ENCODE data around the gene TERB1. TPM values are rescaled to one million over a fixed set of nuclear protein-coding genes. Genes with fewer than 3 reads are reported as not detected.

TERB1 gene
- total RNA-seq, 2 donors from 2014 or later = 0.11 TPM; not detected in 1

DNA sequence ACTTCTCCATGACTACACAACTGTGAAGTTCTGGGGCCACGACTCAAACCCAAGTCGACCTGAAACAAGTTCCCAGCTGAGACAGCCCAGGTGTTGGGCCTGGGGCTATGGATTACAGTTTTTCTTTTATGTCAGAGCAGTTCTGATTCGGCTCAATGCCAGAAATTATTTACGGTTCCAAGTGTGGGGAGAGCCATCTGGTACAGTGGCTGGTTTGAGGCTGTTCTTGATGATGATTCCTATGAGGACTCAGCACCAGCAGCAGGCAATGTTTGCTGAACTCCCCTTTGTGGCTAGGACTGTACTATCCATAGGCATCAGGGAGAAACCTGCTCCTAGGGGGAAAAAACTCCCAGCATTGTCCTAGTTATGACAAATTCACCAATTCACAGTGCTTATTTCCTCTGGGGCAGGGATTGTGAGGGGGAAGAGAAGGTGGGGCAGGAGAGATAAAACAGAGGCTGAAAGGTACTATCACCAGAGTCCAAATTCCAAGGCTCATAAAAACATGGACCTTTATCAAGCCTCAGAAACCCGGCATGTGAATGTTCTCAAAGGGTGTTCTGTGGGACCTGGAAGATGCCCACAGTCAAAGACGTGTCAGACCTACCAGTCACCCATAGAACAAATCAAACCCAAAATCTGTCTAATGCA lies 86.6 kb downstream of the TERB1 start:
- ATAC-seq = peak; percentile 87
- DNase-seq = peak in 1 of 2 donors; percentile 39
- intact Hi-C loops (cut with DNase I, micrococcal nuclease) = no loop called here

DNA sequence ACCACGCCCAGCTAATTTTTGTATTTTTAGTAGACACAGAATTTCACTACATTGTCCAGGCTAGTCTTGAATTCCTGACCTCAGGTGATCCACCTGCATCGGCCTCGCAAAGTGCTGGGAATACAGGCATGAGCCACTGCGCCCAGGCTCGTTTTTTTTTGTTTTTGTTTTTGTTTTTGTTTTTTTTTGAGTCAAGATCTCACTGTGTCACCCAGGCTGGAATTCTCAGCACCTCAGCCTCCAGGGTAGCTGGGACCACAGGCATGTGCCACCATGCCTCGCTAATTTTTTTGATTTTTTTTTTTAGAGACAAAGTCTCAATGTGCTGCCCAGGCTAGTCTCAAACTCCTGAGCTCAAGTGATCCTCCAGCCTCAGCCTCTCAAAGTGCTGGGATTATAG lies 87.3 kb downstream of the TERB1 start:
- DNase-seq = no peak
- intact Hi-C loops (cut with DNase I, micrococcal nuclease) = no loop called here
- no peak for ATAC-seq

DNA sequence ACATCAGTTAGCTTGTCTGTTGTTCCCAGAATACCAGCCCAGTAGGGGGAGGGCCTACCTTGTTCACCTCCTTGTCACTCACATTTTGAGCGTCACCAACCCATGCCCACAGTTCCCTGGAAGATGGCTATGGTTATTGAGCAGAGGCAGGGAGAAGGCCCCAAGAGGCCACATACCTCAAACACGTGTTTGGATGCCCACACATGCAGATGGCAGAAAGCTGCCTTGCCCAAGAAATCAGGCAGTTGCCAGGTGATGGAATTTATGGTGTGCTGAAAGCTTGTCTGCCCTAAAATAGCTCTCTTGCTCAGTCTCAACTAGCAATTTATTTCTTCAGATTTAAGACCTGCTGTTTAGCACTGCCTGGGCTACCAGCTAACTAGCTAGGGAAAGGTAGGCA lies 88.3 kb downstream of the TERB1 start:
- intact Hi-C loops (cut with DNase I, micrococcal nuclease) = no loop called here
- ATAC-seq (no peak), DNase-seq (no peak)

DNA sequence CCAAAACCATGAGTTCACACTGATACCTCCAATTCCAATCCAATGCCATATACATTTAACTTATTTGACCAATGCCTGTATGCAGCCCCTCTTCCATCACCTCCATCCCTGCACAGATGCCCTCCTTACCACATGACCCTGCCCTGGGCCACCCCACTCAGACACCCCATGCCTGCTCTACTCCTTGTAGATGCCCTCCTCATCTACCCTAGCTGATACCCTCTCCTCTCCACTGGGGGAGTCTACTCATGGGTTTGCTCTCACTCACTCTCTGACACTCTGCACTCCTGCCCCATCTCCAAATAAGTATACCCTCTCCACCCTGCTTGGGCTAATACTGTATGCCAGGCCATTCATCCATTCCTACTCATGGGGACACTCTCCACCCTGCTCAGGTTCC lies 88.9 kb downstream of the TERB1 start:
- ATAC-seq (no peak), DNase-seq (no peak)
- intact Hi-C loops (cut with DNase I, micrococcal nuclease) = no loop called here

DNA sequence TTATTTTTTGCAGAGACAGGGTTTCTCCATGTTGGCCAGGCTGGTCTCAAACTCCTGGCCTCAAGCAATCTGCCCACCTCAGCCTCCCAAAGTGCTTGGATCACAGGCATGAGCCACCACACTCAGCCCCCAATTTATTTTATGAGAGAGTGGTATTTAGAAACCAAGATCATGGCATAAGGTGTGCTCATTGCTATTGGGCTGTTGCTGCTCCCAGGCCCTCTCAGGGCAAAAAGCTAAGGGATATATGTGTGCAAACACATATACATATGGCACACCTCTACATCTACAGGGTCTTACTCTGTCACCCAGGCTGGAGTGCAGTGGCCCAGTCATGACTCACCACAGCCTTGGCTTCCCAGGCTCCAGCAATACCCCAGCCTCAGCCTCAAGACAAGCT lies 89.8 kb downstream of the TERB1 start:
- ATAC-seq (no peak), DNase-seq (no peak)
- intact Hi-C loops (cut with DNase I, micrococcal nuclease) = no loop called here

DNA sequence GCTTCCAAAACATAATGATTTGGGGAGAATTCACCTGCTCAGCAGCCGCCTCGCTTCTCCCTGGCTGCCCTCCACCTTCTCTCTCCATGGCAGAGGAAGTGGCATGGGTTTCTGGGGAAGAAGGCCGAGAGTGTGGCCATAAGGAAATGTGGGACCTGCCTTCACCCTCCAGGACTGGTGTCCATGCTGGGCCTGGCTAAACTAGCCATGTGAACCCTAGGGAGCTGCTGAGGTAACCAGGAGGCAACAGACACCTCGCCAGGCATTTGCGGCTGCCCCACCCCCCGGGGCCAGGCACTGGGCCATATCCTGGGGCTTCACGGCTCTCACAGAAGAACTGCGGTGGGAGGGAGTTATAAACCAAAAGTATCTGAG lies 94.9 kb downstream of the TERB1 start:
- DNase-seq = peak; percentile 60 to 62
- intact Hi-C loops (cut with DNase I, micrococcal nuclease) = no loop called here
- ATAC-seq = peak; percentile 77

DNA sequence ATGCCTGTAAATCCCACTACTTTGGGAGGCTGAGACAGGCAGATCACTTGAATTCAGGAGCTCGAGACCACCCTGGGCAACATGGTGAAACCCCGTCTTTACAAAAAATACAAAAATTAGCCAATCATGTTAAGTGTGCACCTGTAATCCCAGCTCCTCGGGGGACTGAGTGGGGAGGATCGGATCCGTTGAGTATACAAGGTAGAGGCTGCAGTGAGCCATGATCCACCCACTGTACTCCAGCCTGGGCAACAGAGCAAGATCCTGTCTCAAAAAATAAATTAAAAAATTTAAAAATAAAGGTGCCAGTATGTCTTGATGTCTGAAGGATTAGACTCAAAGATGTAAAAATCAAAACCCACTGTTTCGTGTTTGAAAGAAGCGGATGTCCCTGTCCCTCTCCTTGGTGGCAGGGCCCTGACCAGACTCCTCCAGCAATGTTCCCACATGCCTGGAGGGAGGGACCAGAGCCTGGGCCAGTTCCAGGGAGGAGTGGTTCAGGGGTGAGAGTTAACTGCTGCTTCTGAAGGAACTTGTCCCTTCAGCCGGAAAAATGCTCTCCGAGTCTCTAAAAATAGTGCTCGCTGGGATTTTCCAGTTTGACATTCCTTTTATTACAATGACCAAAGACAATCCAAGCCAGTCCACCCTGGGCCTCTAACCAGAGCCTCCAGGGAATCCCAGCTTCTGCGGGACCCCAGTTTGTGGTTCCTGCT lies 95.4 kb downstream of the TERB1 start:
- intact Hi-C loops (cut with DNase I, micrococcal nuclease) = no loop called here
- peak; percentile 74 to 84 for DNase-seq
- peak; percentile 94 for ATAC-seq

Other genes starting within 250 kb of the TERB1 start
- gene CKLF, start 249.0 kb downstream of the TERB1 start, total RNA-seq = 10 to 100 TPM; 27.5 to 31.8 TPM
- gene CMTM1, start 235.1 kb downstream of the TERB1 start, total RNA-seq = 1 to 10 TPM; 3.4 to 4.9 TPM
- gene CMTM2, start 222.1 kb downstream of the TERB1 start, total RNA-seq = not detected
- gene CMTM3, start 196.9 kb downstream of the TERB1 start, total RNA-seq = 1 to 10 TPM; 3.4 to 6.7 TPM
- gene CMTM4, start 104.8 kb downstream of the TERB1 start, total RNA-seq = 100 to 1,000 TPM; 168 to 172 TPM
- 100 to 1,000 TPM; 165 to 171 TPM for gene DYNC1LI2, start 50.0 kb downstream of the TERB1 start, total RNA-seq
- gene NAE1, start 29.4 kb upstream of the TERB1 start, total RNA-seq = 10 to 100 TPM; 45.7 to 53.2 TPM
- 100 to 1,000 TPM; 157 to 205 TPM for gene CA7, start 42.8 kb upstream of the TERB1 start, total RNA-seq
- 10 to 100 TPM; 16.7 to 28.6 TPM for gene PDP2, start 78.9 kb upstream of the TERB1 start, total RNA-seq
- gene CDH16, start 117.3 kb upstream of the TERB1 start, total RNA-seq = 1 to 10 TPM in 1 of 2 donors, under 1 TPM in 1; 0.75 to 2.2 TPM
- gene RRAD, start 124.0 kb upstream of the TERB1 start, total RNA-seq = 1 to 10 TPM; 3.9 to 4.4 TPM
- gene CIAO2B, start 132.8 kb upstream of the TERB1 start, total RNA-seq = 100 to 1,000 TPM in 1 of 2 donors, 10 to 100 TPM in 1; 82.7 to 109 TPM
- 100 to 1,000 TPM; 566 to 624 TPM for gene CES2, start 133.9 kb upstream of the TERB1 start, total RNA-seq
- 100 to 1,000 TPM; 201 to 203 TPM for gene CES3, start 159.7 kb upstream of the TERB1 start, total RNA-seq
- gene CES4A, start 187.0 kb upstream of the TERB1 start, total RNA-seq = 10 to 100 TPM in 1 of 2 donors, 1 to 10 TPM in 1; 6.6 to 12.1 TPM
- gene CBFB, start 227.6 kb upstream of the TERB1 start, total RNA-seq = 10 to 100 TPM; 25.8 to 27.0 TPM